Measurements from ENCODE around the gene STAMBPL1. TPM values are rescaled to one million over a fixed set of nuclear protein-coding genes. Genes with fewer than 3 reads are reported as not detected.

The STAMBPL1 gene
- total RNA-seq, 1 donor from 2014 or later = 15.1 TPM

GRCh38 chr10:88957381-88957780, 77.3 kb downstream of the STAMBPL1 start:
- Histone ChIP-seq H3K36me3 (ENCODE audit: control insufficient read depth in 3 of 3, insufficient read depth in 3 of 3, low read length in 3 of 3) (no peaks in the 10 kb centered on the region), H3K27ac (ENCODE audit: low read depth, low read length) (no peak overlapping the region), H3K27me3 (ENCODE audit: control insufficient read depth in 3 of 3, insufficient read depth in 3 of 3, low read length in 3 of 3) (no peaks in the 10 kb centered on the region), H3K4me1 (ENCODE audit: control insufficient read depth in 3 of 3, insufficient read depth in 3 of 3, low read length in 3 of 3) (peaks cover 0 to 7% (median 0%) of the 10 kb centered on the region in 3 donors), H3K4me3 (ENCODE audit: low read length in 3 of 3) (no peak overlapping the region), H3K9ac (ENCODE audit: low read depth in 1 of 3, low read length in 3 of 3) (no peak overlapping the region), H3K9me3 (ENCODE audit: control insufficient read depth in 3 of 3, low read length in 3 of 3) (no peaks in the 10 kb centered on the region)

GRCh38 chr10:88958721-88959120, 78.7 kb downstream of the STAMBPL1 start:
- Histone ChIP-seq H3K9me3 (ENCODE audit: control insufficient read depth in 3 of 3, low read length in 3 of 3) (no peaks in the 10 kb centered on the region), H3K36me3 (ENCODE audit: control insufficient read depth in 3 of 3, insufficient read depth in 3 of 3, low read length in 3 of 3) (no peaks in the 10 kb centered on the region), H3K4me1 (ENCODE audit: control insufficient read depth in 3 of 3, insufficient read depth in 3 of 3, low read length in 3 of 3) (no peaks in the 10 kb centered on the region), H3K27me3 (ENCODE audit: control insufficient read depth in 3 of 3, insufficient read depth in 3 of 3, low read length in 3 of 3) (no peaks in the 10 kb centered on the region), H3K4me3 (ENCODE audit: low read length in 3 of 3) (no peak overlapping the region), H3K9ac (ENCODE audit: low read depth in 1 of 3, low read length in 3 of 3) (no peak overlapping the region), H3K27ac (ENCODE audit: low read depth, low read length) (no peak overlapping the region)

- H3K27me3 ChIP-seq (ENCODE audit: control insufficient read depth in 3 of 3, insufficient read depth in 3 of 3, low read length in 3 of 3) = no peaks in the 10 kb centered on the region
- H3K4me3 ChIP-seq (ENCODE audit: low read length in 3 of 3) = no peak overlapping the region
- H3K27ac ChIP-seq (ENCODE audit: low read depth, low read length) = no peak overlapping the region
- H3K4me1 ChIP-seq (ENCODE audit: control insufficient read depth in 3 of 3, insufficient read depth in 3 of 3, low read length in 3 of 3) = no peaks in the 10 kb centered on the region
- H3K9ac ChIP-seq (ENCODE audit: low read depth in 1 of 3, low read length in 3 of 3) = no peak overlapping the region
- H3K36me3 ChIP-seq (ENCODE audit: control insufficient read depth in 3 of 3, insufficient read depth in 3 of 3, low read length in 3 of 3) = no peaks in the 10 kb centered on the region
- H3K9me3 ChIP-seq (ENCODE audit: control insufficient read depth in 3 of 3, low read length in 3 of 3) = no peaks in the 10 kb centered on the region
Measured at GRCh38 chr10:88960802-88961201, 80.8 kb downstream of the STAMBPL1 start.

- Histone ChIP-seq H3K4me3 (ENCODE audit: low read length in 3 of 3) (no peak overlapping the region), H3K27me3 (ENCODE audit: control insufficient read depth in 3 of 3, insufficient read depth in 3 of 3, low read length in 3 of 3) (no peaks in the 10 kb centered on the region), H3K9ac (ENCODE audit: low read depth in 1 of 3, low read length in 3 of 3) (no peak overlapping the region), H3K36me3 (ENCODE audit: control insufficient read depth in 3 of 3, insufficient read depth in 3 of 3, low read length in 3 of 3) (no peaks in the 10 kb centered on the region), H3K27ac (ENCODE audit: low read depth, low read length) (no peak overlapping the region), H3K9me3 (ENCODE audit: control insufficient read depth in 3 of 3, low read length in 3 of 3) (no peaks in the 10 kb centered on the region), H3K4me1 (ENCODE audit: control insufficient read depth in 3 of 3, insufficient read depth in 3 of 3, low read length in 3 of 3) (no peaks in the 10 kb centered on the region)
Measured at GRCh38 chr10:88961266-88961665, 81.2 kb downstream of the STAMBPL1 start.

- no peak overlapping the region for H3K27ac ChIP-seq (ENCODE audit: low read depth, low read length)
- H3K9ac ChIP-seq (ENCODE audit: low read depth in 1 of 3, low read length in 3 of 3) = no peak overlapping the region
- H3K27me3 ChIP-seq (ENCODE audit: control insufficient read depth in 3 of 3, insufficient read depth in 3 of 3, low read length in 3 of 3) = no peaks in the 10 kb centered on the region
- H3K36me3 ChIP-seq (ENCODE audit: control insufficient read depth in 3 of 3, insufficient read depth in 3 of 3, low read length in 3 of 3) = no peaks in the 10 kb centered on the region
- H3K4me1 ChIP-seq (ENCODE audit: control insufficient read depth in 3 of 3, insufficient read depth in 3 of 3, low read length in 3 of 3) = no peaks in the 10 kb centered on the region
- H3K4me3 ChIP-seq (ENCODE audit: low read length in 3 of 3) = no peak overlapping the region
- no peaks in the 10 kb centered on the region for H3K9me3 ChIP-seq (ENCODE audit: control insufficient read depth in 3 of 3, low read length in 3 of 3)
Measured at GRCh38 chr10:88962336-88962735, 82.3 kb downstream of the STAMBPL1 start.

- H3K9me3 ChIP-seq (ENCODE audit: control insufficient read depth in 3 of 3, low read length in 3 of 3) = no peaks in the 10 kb centered on the region
- H3K36me3 ChIP-seq (ENCODE audit: control insufficient read depth in 3 of 3, insufficient read depth in 3 of 3, low read length in 3 of 3) = no peaks in the 10 kb centered on the region
- no peaks in the 10 kb centered on the region for H3K4me1 ChIP-seq (ENCODE audit: control insufficient read depth in 3 of 3, insufficient read depth in 3 of 3, low read length in 3 of 3)
- H3K9ac ChIP-seq (ENCODE audit: low read depth in 1 of 3, low read length in 3 of 3) = no peak overlapping the region
- H3K4me3 ChIP-seq (ENCODE audit: low read length in 3 of 3) = no peak overlapping the region
- H3K27me3 ChIP-seq (ENCODE audit: control insufficient read depth in 3 of 3, insufficient read depth in 3 of 3, low read length in 3 of 3) = no peaks in the 10 kb centered on the region
- H3K27ac ChIP-seq (ENCODE audit: low read depth, low read length) = no peak overlapping the region
Measured at GRCh38 chr10:88963318-88963717, 83.3 kb downstream of the STAMBPL1 start.

GRCh38 chr10:88964360-88964759, 84.3 kb downstream of the STAMBPL1 start:
- H3K27ac ChIP-seq (ENCODE audit: low read depth, low read length) = no peak overlapping the region
- no peaks in the 10 kb centered on the region for H3K36me3 ChIP-seq (ENCODE audit: control insufficient read depth in 3 of 3, insufficient read depth in 3 of 3, low read length in 3 of 3)
- H3K4me3 ChIP-seq (ENCODE audit: low read length in 3 of 3) = no peak overlapping the region
- H3K27me3 ChIP-seq (ENCODE audit: control insufficient read depth in 3 of 3, insufficient read depth in 3 of 3, low read length in 3 of 3) = no peaks in the 10 kb centered on the region
- no peaks in the 10 kb centered on the region for H3K9me3 ChIP-seq (ENCODE audit: control insufficient read depth in 3 of 3, low read length in 3 of 3)
- no peak overlapping the region for H3K9ac ChIP-seq (ENCODE audit: low read depth in 1 of 3, low read length in 3 of 3)
- no peaks in the 10 kb centered on the region for H3K4me1 ChIP-seq (ENCODE audit: control insufficient read depth in 3 of 3, insufficient read depth in 3 of 3, low read length in 3 of 3)

- Histone ChIP-seq H3K27me3 (ENCODE audit: control insufficient read depth in 3 of 3, insufficient read depth in 3 of 3, low read length in 3 of 3) (no peaks in the 10 kb centered on the region), H3K4me1 (ENCODE audit: control insufficient read depth in 3 of 3, insufficient read depth in 3 of 3, low read length in 3 of 3) (no peaks in the 10 kb centered on the region), H3K27ac (ENCODE audit: low read depth, low read length) (no peak overlapping the region), H3K4me3 (ENCODE audit: low read length in 3 of 3) (no peak overlapping the region), H3K36me3 (ENCODE audit: control insufficient read depth in 3 of 3, insufficient read depth in 3 of 3, low read length in 3 of 3) (no peaks in the 10 kb centered on the region), H3K9me3 (ENCODE audit: control insufficient read depth in 3 of 3, low read length in 3 of 3) (no peaks in the 10 kb centered on the region), H3K9ac (ENCODE audit: low read depth in 1 of 3, low read length in 3 of 3) (no peak overlapping the region)
Measured at GRCh38 chr10:88964869-88965415, 84.9 kb downstream of the STAMBPL1 start.

- Histone ChIP-seq H3K36me3 (ENCODE audit: control insufficient read depth in 3 of 3, insufficient read depth in 3 of 3, low read length in 3 of 3) (no peaks in the 10 kb centered on the region), H3K4me1 (ENCODE audit: control insufficient read depth in 3 of 3, insufficient read depth in 3 of 3, low read length in 3 of 3) (no peaks in the 10 kb centered on the region), H3K9me3 (ENCODE audit: control insufficient read depth in 3 of 3, low read length in 3 of 3) (no peaks in the 10 kb centered on the region), H3K27me3 (ENCODE audit: control insufficient read depth in 3 of 3, insufficient read depth in 3 of 3, low read length in 3 of 3) (no peaks in the 10 kb centered on the region), H3K27ac (ENCODE audit: low read depth, low read length) (no peak overlapping the region), H3K9ac (ENCODE audit: low read depth in 1 of 3, low read length in 3 of 3) (no peak overlapping the region), H3K4me3 (ENCODE audit: low read length in 3 of 3) (no peak overlapping the region)
Measured at GRCh38 chr10:88966797-88967196, 86.8 kb downstream of the STAMBPL1 start.

GRCh38 chr10:88968391-88968790, 88.3 kb downstream of the STAMBPL1 start:
- no peaks in the 10 kb centered on the region for H3K27me3 ChIP-seq (ENCODE audit: control insufficient read depth in 3 of 3, insufficient read depth in 3 of 3, low read length in 3 of 3)
- H3K4me3 ChIP-seq (ENCODE audit: low read length in 3 of 3) = no peak overlapping the region
- no peaks in the 10 kb centered on the region for H3K9me3 ChIP-seq (ENCODE audit: control insufficient read depth in 3 of 3, low read length in 3 of 3)
- H3K27ac ChIP-seq (ENCODE audit: low read depth, low read length) = peak overlapping the region; percentile 28
- H3K36me3 ChIP-seq (ENCODE audit: control insufficient read depth in 3 of 3, insufficient read depth in 3 of 3, low read length in 3 of 3) = no peaks in the 10 kb centered on the region
- H3K9ac ChIP-seq (ENCODE audit: low read depth in 1 of 3, low read length in 3 of 3) = no peak overlapping the region
- no peaks in the 10 kb centered on the region for H3K4me1 ChIP-seq (ENCODE audit: control insufficient read depth in 3 of 3, insufficient read depth in 3 of 3, low read length in 3 of 3)
